ENCODE results near the gene MAP6.

The MAP6 gene

GRCh38 chr11:75635066-75635862, 33.6 kb downstream of the MAP6 start:
- H3K4me3 ChIP-seq (replicated peaks in 1 of 2; ENCODE audit: low read depth in 2 of 2, low read length in 2 of 2), result no peak overlapping the region
- no peak for TF ChIP-seq CTCF (IDR thresholded peaks at IDR 0.05; ENCODE audit: low read depth, low read length)
- DNase-seq (ENCODE audit: low read depth in 2 of 2), result peak; percentile 10 to 56

- no peak for TF ChIP-seq CTCF (IDR thresholded peaks at IDR 0.05; ENCODE audit: low read depth, low read length)
- H3K4me3 ChIP-seq (replicated peaks in 1 of 2; ENCODE audit: low read depth in 2 of 2, low read length in 2 of 2), result no peak overlapping the region
- DNase-seq (ENCODE audit: low read depth in 2 of 2), result no peak
Observed at GRCh38 chr11:75633409-75634066, 35.3 kb downstream of the MAP6 start.

- no peak for DNase-seq (ENCODE audit: low read depth in 2 of 2)
- H3K4me3 ChIP-seq (replicated peaks in 1 of 2; ENCODE audit: low read depth in 2 of 2, low read length in 2 of 2), result no peak overlapping the region
- no peak for TF ChIP-seq CTCF (IDR thresholded peaks at IDR 0.05; ENCODE audit: low read depth, low read length)
Observed at GRCh38 chr11:75632962-75633361, 35.9 kb downstream of the MAP6 start.

- no peak for TF ChIP-seq CTCF (IDR thresholded peaks at IDR 0.05; ENCODE audit: low read depth, low read length)
- no peak overlapping the region for H3K4me3 ChIP-seq (replicated peaks in 1 of 2; ENCODE audit: low read depth in 2 of 2, low read length in 2 of 2)
- DNase-seq (ENCODE audit: low read depth in 2 of 2), result no peak
Observed at GRCh38 chr11:75632450-75632849, 36.4 kb downstream of the MAP6 start.

GRCh38 chr11:75631086-75631730, 37.6 kb downstream of the MAP6 start:
- H3K4me3 ChIP-seq (replicated peaks in 1 of 2; ENCODE audit: low read depth in 2 of 2, low read length in 2 of 2), result no peak overlapping the region
- TF ChIP-seq CTCF (IDR thresholded peaks at IDR 0.05; ENCODE audit: low read depth, low read length), result no peak
- DNase-seq (ENCODE audit: low read depth in 2 of 2), result no peak

GRCh38 chr11:75627906-75628668, 40.8 kb downstream of the MAP6 start:
- H3K4me3 ChIP-seq (replicated peaks in 1 of 2; ENCODE audit: low read depth in 2 of 2, low read length in 2 of 2), result no peak overlapping the region
- DNase-seq (ENCODE audit: low read depth in 2 of 2), result peak; percentile 7 to 49
- TF ChIP-seq CTCF (IDR thresholded peaks at IDR 0.05; ENCODE audit: low read depth, low read length), result no peak

All from cardiac fibroblast (primary cell).